Left lung (tissue), 10 donors: Measurements from ENCODE around the gene LDHA. TPM values are rescaled to one million over a fixed set of nuclear protein-coding genes. Genes with fewer than 3 reads are reported as not detected.

ENCODE experiments used
- ATAC-seq: fragments of 200-7000 bp; cut with Tn5 transposase; one replicate; pipeline ENCODE4 v1.9.1; 2020; ENCODE audit warnings: moderate library complexity
- DNase-seq, 4 donors: peaks; one replicate each; pipeline ENCODE4 v3.0.0-alpha.2; 2013 to 2020
- H3K27ac ChIP-seq, 2 donors: fragments of 200-600 bp; sonication (generic) in 1 of 2; one replicate each; pipeline versions ENCODE4 v1.5.0 to v1.8.0; 2020 to 2021
- H3K27me3 ChIP-seq, 2 donors: fragments of 200-600 bp; sonication (generic) in 1 of 2; one replicate each; pipeline versions ENCODE4 v1.5.0 to v1.8.0; 2020 to 2021
- H3K36me3 ChIP-seq, 2 donors: fragments of 200-600 bp; sonication (generic) in 1 of 2; one replicate each; pipeline versions ENCODE4 v1.5.0 to v1.8.0; 2020 to 2021
- H3K4me1 ChIP-seq, 2 donors: fragments of 200-600 bp; one replicate each; pipeline ENCODE4 v1.8.0; 2021
- H3K4me3 ChIP-seq, 2 donors: fragments of 200-600 bp; sonication (generic) in 1 of 2; one replicate each; pipeline versions ENCODE4 v1.5.0 to v1.8.0; 2020 to 2021; ENCODE audit warnings: mild to moderate bottlenecking in 1 of 2
- H3K9me3 ChIP-seq, 2 donors: fragments of 200-600 bp; sonication (generic) in 1 of 2; one replicate each; pipeline versions ENCODE4 v1.5.0 to v1.8.0; 2020 to 2021
- CTCF ChIP-seq, 2 donors: fragments of 200-600 bp; sonication (generic) in 1 of 2; IDR thresholded peaks; one replicate each; pipeline versions ENCODE4 v1.5.0 to v1.8.0; 2021; ENCODE audit warnings: antibody characterized with exemption in 2 of 2
- intact Hi-C, 2 donors: fragments of 100-400 bp; cut with DNase I; formaldehyde crosslinking; loops; one replicate each; pipeline versions ENCODE4 v1.11.2 to v1.14.2; 2022
- polyA plus RNA-seq, 6 donors: library from polyadenylated mRNA; unstranded; fragments of 120-200 nt; gene quantifications; one replicate each; pipeline ENCODE4 v1.2.1, GENCODE V29; 2013; ENCODE audit not compliant: insufficient read length in 6 of 6
- total RNA-seq, 2 donors: library from RNA; stranded (reverse); fragmentation: NEBNext Ultra II Directional; extraction: Animal tissue kit (Norgen Biotek cat#: 25700); gene quantifications; one replicate each; pipeline ENCODE4 v1.2.1, GENCODE V29; 2021
- donor health status: DM: no; HTN: yes; CAD: no.
- donor health status: DM: no; HTN: no; CAD: no.

The LDHA gene
- total and polyA plus RNA-seq, 8 donors: 283 to 550 (median 386) TPM

DNA sequence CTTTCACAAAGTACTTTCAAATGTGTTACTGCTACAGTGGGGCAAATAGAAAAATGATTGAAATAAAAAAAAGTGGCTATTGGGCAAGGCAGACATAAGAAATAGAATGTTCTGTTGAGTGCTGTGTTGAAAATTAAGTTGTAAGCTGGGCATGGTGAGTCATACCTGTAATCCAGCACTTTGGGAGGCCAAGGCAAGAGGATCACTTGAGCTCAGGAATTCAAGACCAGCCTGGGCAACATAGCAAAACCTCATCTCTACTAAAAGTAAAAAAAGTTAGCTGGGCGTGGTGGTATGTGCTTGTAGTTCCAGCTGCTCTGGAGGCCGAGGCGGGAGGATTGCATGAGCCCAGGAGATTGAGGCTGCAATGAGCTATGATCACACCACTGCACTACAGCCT is 26.9 kb upstream of the LDHA start:
- Histone ChIP-seq H3K9me3 (no peaks in the 10 kb centered on the region), H3K4me3 (no peak overlapping the region), H3K27me3 (no peaks in the 10 kb centered on the region), H3K27ac (no peak overlapping the region), H3K4me1 (no peaks in the 10 kb centered on the region), H3K36me3 (peaks cover 7 to 59% of the 10 kb centered on the region in 2 donors)
- no peak for TF ChIP-seq CTCF (IDR thresholded peaks at IDR 0.05)
- DNase-seq (no peak), ATAC-seq (no peak)
- intact Hi-C loops: no loop called here

DNA sequence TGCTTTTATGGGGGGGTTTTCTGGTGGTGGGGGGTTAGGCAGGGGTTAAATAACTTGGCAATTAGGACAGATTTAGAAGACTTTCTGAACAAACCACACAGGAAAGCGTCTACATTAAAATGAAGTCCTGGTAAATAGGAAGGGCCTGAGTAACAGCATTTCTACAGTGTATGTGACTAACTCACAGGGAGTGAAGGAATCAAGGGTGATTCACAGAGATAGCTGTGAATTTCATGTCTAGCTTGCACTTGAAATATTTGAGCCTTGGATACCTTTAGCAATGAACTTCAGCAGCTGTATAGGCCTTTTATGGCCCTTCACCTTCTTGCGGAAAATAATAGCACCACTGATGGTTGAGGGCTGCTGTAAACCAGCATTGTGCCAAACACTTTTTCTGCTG is 26.1 kb upstream of the LDHA start:
- H3K27me3 ChIP-seq: no peaks in the 10 kb centered on the region
- peaks cover 3 to 51% of the 10 kb centered on the region in 2 donors for H3K36me3 ChIP-seq
- DNase-seq (no peak), ATAC-seq (no peak)
- no peaks in the 10 kb centered on the region for H3K4me1 ChIP-seq
- H3K27ac ChIP-seq: no peak overlapping the region
- no peaks in the 10 kb centered on the region for H3K9me3 ChIP-seq
- TF ChIP-seq CTCF (IDR thresholded peaks at IDR 0.05): no peak
- intact Hi-C loops: no loop called here
- H3K4me3 ChIP-seq: no peak overlapping the region

- no peak overlapping the region for H3K27ac ChIP-seq
- H3K4me1 ChIP-seq: no peaks in the 10 kb centered on the region
- intact Hi-C loops: no loop called here
- no peak for TF ChIP-seq CTCF (IDR thresholded peaks at IDR 0.05)
- DNase-seq (no peak), ATAC-seq (no peak)
- no peaks in the 10 kb centered on the region for H3K9me3 ChIP-seq
- H3K4me3 ChIP-seq: no peak overlapping the region
- peaks cover 0 to 39% of the 10 kb centered on the region in 2 donors for H3K36me3 ChIP-seq
- H3K27me3 ChIP-seq: no peaks in the 10 kb centered on the region
Measured at GRCh38 chr11:18369398-18369797, 25.0 kb upstream of the LDHA start.

DNA sequence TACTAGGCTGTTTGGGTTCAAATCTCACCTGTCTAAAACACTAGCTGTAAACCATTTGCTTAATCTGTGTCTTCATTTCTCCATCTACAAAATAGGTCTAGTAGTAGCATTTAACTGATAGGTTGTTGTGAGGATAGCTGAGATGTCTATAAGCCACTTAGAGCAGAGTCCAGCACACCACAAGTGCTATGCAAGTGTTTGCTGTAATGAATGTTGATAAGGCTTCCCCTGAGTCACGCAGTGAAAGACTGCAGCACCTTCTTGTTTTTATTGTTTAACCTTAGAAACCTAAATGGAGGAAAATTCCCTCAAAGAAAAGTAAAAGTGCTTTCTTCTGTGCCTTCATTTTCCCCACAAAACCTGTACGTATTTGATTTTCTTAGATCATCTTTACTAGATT is 23.1 kb upstream of the LDHA start:
- H3K4me1 ChIP-seq: no peaks in the 10 kb centered on the region
- no peak overlapping the region for H3K27ac ChIP-seq
- H3K27me3 ChIP-seq: no peaks in the 10 kb centered on the region
- H3K36me3 ChIP-seq: peaks cover 0 to 20% of the 10 kb centered on the region in 2 donors
- H3K9me3 ChIP-seq: no peaks in the 10 kb centered on the region
- H3K4me3 ChIP-seq: no peak overlapping the region
- DNase-seq (no peak), ATAC-seq (peak; percentile 63)
- intact Hi-C loops: no loop called here
- no peak for TF ChIP-seq CTCF (IDR thresholded peaks at IDR 0.05)

- no peak for TF ChIP-seq CTCF (IDR thresholded peaks at IDR 0.05)
- no peaks in the 10 kb centered on the region for H3K9me3 ChIP-seq
- intact Hi-C loops: no loop called here
- H3K4me1 ChIP-seq: no peaks in the 10 kb centered on the region
- no peaks in the 10 kb centered on the region for H3K27me3 ChIP-seq
- H3K36me3 ChIP-seq: peaks cover 0 to 11% of the 10 kb centered on the region in 2 donors
- DNase-seq (no peak), ATAC-seq (no peak)
- H3K4me3 ChIP-seq: no peak overlapping the region
- no peak overlapping the region for H3K27ac ChIP-seq
Measured at GRCh38 chr11:18372201-18372600, 22.2 kb upstream of the LDHA start.
